Epidermal melanocyte (primary cell): ENCODE results near the gene HACD3.
A peak's percentile ranks its signal among the peaks of the same experiment; 100 is the strongest.
"Not testable (repeated sequence)": the region's sequence is repeated elsewhere in the genome, so short reads cannot be mapped to it uniquely, and the experiment has no call there.

Experiments
- DNase-seq: peaks from one replicate; pipeline ENCODE4 v3.0.0; 2011; ENCODE audit warnings: low spot score; ENCODE audit not compliant: insufficient read length

The HACD3 gene

GRCh38 chr15:65547841-65548240 lies 17.6 kb downstream of the HACD3 start:
- no peak for DNase-seq

GRCh38 chr15:65549288-65549687 lies 19.0 kb downstream of the HACD3 start:
- DNase-seq = not testable (repeated sequence)

GRCh38 chr15:65550681-65551098 lies 20.4 kb downstream of the HACD3 start:
- DNase-seq = no peak

- DNase-seq = no peak
Measured at GRCh38 chr15:65551183-65551582, 20.9 kb downstream of the HACD3 start.

GRCh38 chr15:65552851-65553250 lies 22.6 kb downstream of the HACD3 start:
- DNase-seq = not testable (repeated sequence)

GRCh38 chr15:65553691-65554090 lies 23.4 kb downstream of the HACD3 start:
- no peak for DNase-seq

GRCh38 chr15:65556622-65557021 lies 26.4 kb downstream of the HACD3 start:
- no peak for DNase-seq

- DNase-seq = no peak
Measured at GRCh38 chr15:65558336-65558735, 28.1 kb downstream of the HACD3 start.

- DNase-seq = no peak
Measured at GRCh38 chr15:65558997-65559760, 28.9 kb downstream of the HACD3 start.

- DNase-seq = no peak
Measured at GRCh38 chr15:65559941-65560340, 29.7 kb downstream of the HACD3 start.

GRCh38 chr15:65561934-65562333 lies 31.7 kb downstream of the HACD3 start:
- DNase-seq = no peak

GRCh38 chr15:65569728-65570127 lies 39.5 kb downstream of the HACD3 start:
- DNase-seq = no peak

- no peak for DNase-seq
Measured at GRCh38 chr15:65571971-65572370, 41.7 kb downstream of the HACD3 start.

- DNase-seq = no peak
Measured at GRCh38 chr15:65576664-65577063, 46.4 kb downstream of the HACD3 start.

- no peak for DNase-seq
Measured at GRCh38 chr15:65577129-65577996, 47.1 kb downstream of the HACD3 start.

GRCh38 chr15:65578904-65579728 lies 48.9 kb downstream of the HACD3 start:
- no peak for DNase-seq

- DNase-seq = no peak
Measured at GRCh38 chr15:65579762-65580161, 49.5 kb downstream of the HACD3 start.

- DNase-seq = no peak
Measured at GRCh38 chr15:65580287-65580686, 50.0 kb downstream of the HACD3 start.

- DNase-seq = peak; percentile 72
Measured at GRCh38 chr15:65583701-65584100, 53.4 kb downstream of the HACD3 start.

- no peak for DNase-seq
Measured at GRCh38 chr15:65584241-65584640, 54.0 kb downstream of the HACD3 start.

GRCh38 chr15:65587094-65587493 lies 56.8 kb downstream of the HACD3 start:
- DNase-seq = no peak

GRCh38 chr15:65595960-65596359 lies 65.7 kb downstream of the HACD3 start:
- peak; percentile 64 for DNase-seq
